K562 (cell line): ENCODE results near the gene SEMA3G. TPM values are rescaled to one million over a fixed set of nuclear protein-coding genes. Genes with fewer than 3 reads are reported as not detected.
A peak's percentile ranks its signal among the peaks of the same experiment; 100 is the strongest.

Experiments used
- ATAC-seq: fragments of 200-7000 bp; cut with Tn5 transposase; 3 replicates; pipeline ENCODE4 v1.9.1; 2020; ENCODE audit warnings: moderate library complexity
- BruUV-seq: library from RNA; stranded (reverse); fragments of 400-500 nt; replicated peaks from 2 replicates; lab custom pipeline; 2021; lab: Mats Ljungman, UMichigan
- CTCF ChIA-PET: fragments of 300-600 bp; formaldehyde crosslinking; extraction: SDS; loops from one replicate; lab custom pipeline; 2021; ENCODE audit warnings: low intra/inter-chr PET ratio; lab: Yijun Ruan, JAX
- POLR2A ChIA-PET: fragments of 300-600, 350-650 bp; sonication (Branson Sonifier 250); formaldehyde crosslinking; extraction: SDS; loops from one replicate; lab custom pipeline; 2021; ENCODE audit warnings: antibody characterized with exemption, inconsistent platforms; lab: Yijun Ruan, JAX
- DNase-seq, 4 experiments: peaks; one replicate each; pipeline versions ENCODE4 v3.0.0 to v3.0.0-alpha.2; 2011 to 2018; ENCODE audit warnings: low spot score in 3 of 4, mixed read lengths in 3 of 4; ENCODE audit errors: extremely low read depth in 1 of 4
- FAIRE-seq: peaks from 2 replicates; lab custom pipeline; 2011; peaks lifted over from hg19 to GRCh38; lab: Jason Lieb, UNC
- H2AFZ ChIP-seq: 2 replicates; pipeline ENCODE4 v1.6.0; 2011; ENCODE audit warnings: low read depth, low read length, control low read depth, inconsistent platforms
- H3K27ac ChIP-seq: fragments of 200-600 bp; 3 replicates; pipeline ENCODE4 v1.8.0; 2011; ENCODE audit warnings: low read depth, mild to moderate bottlenecking, control low read depth, inconsistent platforms, low read length, moderate library complexity, mixed read lengths; ENCODE audit errors: extremely low read depth
- H3K27me3 ChIP-seq, 2 experiments: fragments of 300-600 bp in 1 of 2; 2 replicates in 1 of 2; 3 replicates in 1 of 2; pipeline versions ENCODE4 v1.6.0 to v1.8.0; 2011; ENCODE audit warnings: inconsistent platforms in 2 of 2, low read length in 2 of 2, mild to moderate bottlenecking in 1 of 2, mixed read lengths in 1 of 2, moderate library complexity in 1 of 2; ENCODE audit not compliant: control insufficient read depth in 2 of 2, insufficient read depth in 2 of 2
- H3K36me3 ChIP-seq: fragments of 300-600 bp; 3 replicates; pipeline ENCODE4 v1.8.0; 2011; ENCODE audit warnings: mild to moderate bottlenecking, low read length, inconsistent platforms; ENCODE audit not compliant: control insufficient read depth, insufficient read depth
- H3K4me1 ChIP-seq, 2 experiments: fragments of 200-600 bp in 1 of 2; replicated peaks in 1 of 2; 2 replicates in 1 of 2; 3 replicates in 1 of 2; pipeline versions ENCODE4 v1.5.1 to v1.8.0; 2011; ENCODE audit warnings: inconsistent platforms in 2 of 2, low read length in 2 of 2, mild to moderate bottlenecking in 1 of 2, mixed read lengths in 1 of 2, moderate library complexity in 1 of 2; ENCODE audit not compliant: control insufficient read depth in 2 of 2, insufficient read depth in 2 of 2
- H3K4me2 ChIP-seq: 2 replicates; pipeline ENCODE4 v1.6.1; 2011; ENCODE audit warnings: low read length, control low read depth, inconsistent platforms, mixed read lengths; ENCODE audit not compliant: insufficient read depth
- H3K4me3 ChIP-seq: fragments of 200-600 bp; sonication (generic), shearing (Covaris generic); 2 replicates; pipeline ENCODE4 v1.5.1; 2016; ENCODE audit warnings: control low read depth, inconsistent platforms
- H3K79me2 ChIP-seq: fragments of 200-600 bp; 3 replicates; pipeline ENCODE4 v1.8.0; 2011; ENCODE audit warnings: low read length, inconsistent platforms; ENCODE audit not compliant: control insufficient read depth, insufficient read depth
- H3K9ac ChIP-seq, 2 experiments: 2 replicates each; pipeline versions ENCODE4 v1.6.0 to v1.6.1; 2011; ENCODE audit warnings: low read depth in 2 of 2, low read length in 2 of 2, control low read depth in 1 of 2, inconsistent platforms in 1 of 2, mild to moderate bottlenecking in 1 of 2, mixed read lengths in 1 of 2; ENCODE audit not compliant: insufficient read depth in 1 of 2
- H3K9me1 ChIP-seq: one replicate; pipeline ENCODE4 v1.6.0; 2011; ENCODE audit warnings: inconsistent platforms, mild to moderate bottlenecking, low read length, moderate library complexity; ENCODE audit not compliant: control insufficient read depth, insufficient read depth
- H3K9me3 ChIP-seq: replicated peaks from 2 replicates; pipeline ENCODE4 v1.5.1; 2011; ENCODE audit warnings: low read depth, low read length, inconsistent platforms; ENCODE audit not compliant: control insufficient read depth, insufficient read depth
- H4K20me1 ChIP-seq: replicated peaks from 2 replicates; pipeline ENCODE4 v1.6.1; 2011; ENCODE audit warnings: low read length, inconsistent platforms, mixed read lengths; ENCODE audit not compliant: control insufficient read depth, insufficient read depth
- MTF1 ChIP-seq: fragments of 250-450 bp; sonication (Bioruptor Pico); IDR thresholded peaks from 2 replicates; pipeline ENCODE4 v1.9.0; 2021; ENCODE audit warnings: moderate library complexity, mild to moderate bottlenecking, inconsistent platforms, borderline replicate concordance
- POLR2G ChIP-seq: fragments of 200-400 bp; formaldehyde crosslinking; IDR thresholded peaks from 2 replicates; pipeline ENCODE4 v1.6.1; 2017; ENCODE audit warnings: low read depth, mild to moderate bottlenecking, antibody characterized with exemption, low read length, moderate library complexity
- PTBP1 ChIP-seq: fragments of 200-400 bp; formaldehyde crosslinking; IDR thresholded peaks from 2 replicates; pipeline ENCODE4 v1.6.1; 2017; ENCODE audit warnings: low read depth, low read length
- SMARCE1 ChIP-seq: fragments of 450-650 bp; IDR thresholded peaks from 2 replicates; pipeline ENCODE4 v1.7.1; 2016; ENCODE audit warnings: mild to moderate bottlenecking
- TEAD2 ChIP-seq: fragments of 450-650 bp; IDR thresholded peaks from 2 replicates; pipeline ENCODE4 v1.6.1; 2016; ENCODE audit warnings: missing genetic modification characterization, control low read depth, missing compliant biosample characterization
- ZBTB1 ChIP-seq: sonication (generic); formaldehyde crosslinking; IDR thresholded peaks from 2 replicates; pipeline ENCODE4 v1.8.1; 2023; ENCODE audit warnings: missing genetic modification reagents, low read depth, mild to moderate bottlenecking, borderline replicate concordance
- ZNF583 ChIP-seq: fragments of 250-450 bp; sonication (Bioruptor Pico); IDR thresholded peaks from 2 replicates; pipeline ENCODE4 v1.4.0; 2020
- WGBS: fragments of 100-300 bp; shearing (Covaris generic); methylation state at CpG from one replicate; pipeline ENCODE4 v1.1.6; 2016; ENCODE audit warnings: low coverage, mixed read lengths; ENCODE audit not compliant: insufficient coverage; ENCODE audit errors: missing lambda C conversion rate; 5-methylcytosine and 5-hydroxymethylcytosine counted together
- in situ Hi-C: fragments of 300-500 bp; cut with MboI; formaldehyde crosslinking; loops from 4 replicates; pipeline ENCODE4 v1.15.0; 2018; ENCODE audit warnings: inconsistent platforms, mixed read lengths
- intact Hi-C: fragments of 100-400 bp; cut with micrococcal nuclease; formaldehyde crosslinking; loops from 2 replicates; pipeline ENCODE4 v1.14.2; 2022
- polyA plus RNA-seq, 8 experiments: library from polyadenylated mRNA; depleted of rRNA in 4 of 8; stranded (reverse) in 5 of 8; unstranded in 3 of 8; fragments of >200 nt; fragmentation: Nextera tagmentation in 2 of 8; fragmentation: Illumina TruSeq in 1 of 8; extraction: Ambion mirVana in 2 of 8; extraction: Trizol in 1 of 8; gene quantifications; 2 replicates each; pipeline versions ENCODE4 v1.2.1 to v1.2.3, GENCODE V29; 2011 to 2014; ENCODE audit warnings: inconsistent platforms in 1 of 8, missing spikeins in 1 of 8
- total RNA-seq, 7 experiments: library from RNA; depleted of rRNA in 6 of 7; stranded (reverse); fragments of >200 nt in 6 of 7; fragmentation: Illumina TruSeq in 2 of 7; extraction: Trizol in 2 of 7; gene quantifications; 2 replicates each; pipeline versions ENCODE4 v1.2.1 to v1.2.3, GENCODE V29; 2011 to 2021; ENCODE audit warnings: low replicate concordance in 1 of 7
- TF ChIP-seq, protein P1 (sequence below): fragments of 250-450 bp; sonication (Bioruptor Pico); IDR thresholded peaks from 2 replicates; pipeline ENCODE4 v1.4.0; 2020; ENCODE audit warnings: mild to moderate bottlenecking
- TF ChIP-seq, protein P2 (sequence below): fragments of 250-450 bp; sonication (Bioruptor Pico); IDR thresholded peaks from 2 replicates; pipeline ENCODE4 v1.6.1; 2021; ENCODE audit warnings: mild to moderate bottlenecking
- TF ChIP-seq, protein P3 (sequence below): sonication (generic); formaldehyde crosslinking; IDR thresholded peaks from 2 replicates; pipeline ENCODE4 v1.8.0; 2022; ENCODE audit warnings: missing genetic modification reagents, mild to moderate bottlenecking, borderline replicate concordance

The SEMA3G gene
- total and polyA plus RNA-seq, 9 of the 15 experiments (the other 6 are each of a cell fraction or from before 2014, with no cell fraction given) = 0.04 to 0.07 (median 0.05) TPM; not detected in 6

DNA sequence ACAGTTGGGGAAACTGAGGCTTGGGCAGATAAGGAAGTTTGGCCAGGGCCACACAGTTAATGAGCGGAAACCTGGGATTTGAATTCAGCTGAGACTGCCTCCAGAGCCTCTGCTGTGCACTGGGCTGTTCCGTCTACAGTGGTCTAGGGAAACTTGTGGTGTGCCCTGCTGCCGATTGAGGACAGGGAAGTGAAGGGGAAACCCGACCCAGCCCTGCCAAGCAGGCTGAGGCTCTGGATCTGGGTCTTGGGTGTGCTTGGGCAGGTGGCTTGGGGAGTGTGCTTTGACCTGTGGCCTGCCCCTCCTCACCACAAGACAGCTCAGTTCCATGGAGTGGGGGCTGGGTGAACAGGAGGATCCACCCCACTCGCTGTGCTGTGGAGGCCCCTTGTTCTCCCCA is 28.1 kb upstream of the SEMA3G start:
- Histone ChIP-seq H3K27me3 (no peaks in the 10 kb centered on the region), H3K4me3 (no peak overlapping the region), H3K4me2 (no peak overlapping the region), H3K9me1 (no peaks in the 10 kb centered on the region), H3K9me3 (no peaks in the 10 kb centered on the region), H3K4me1 (peaks cover 0 to 9% of the 10 kb centered on the region in 2 experiments; a peak in 2 of 5 replicates), H3K27ac (no peak overlapping the region), H3K9ac (no peak overlapping the region)
- BruUV-seq = no TSS peak
- DNase-seq (no peak), ATAC-seq (no peak), FAIRE-seq (no peak)
- ChIA-PET POLR2A (interaction anchor here (1.3 kb wide), 1 partner anchor 32 kb away, joined by 4 read pairs; no protein-coding TSS in a partner anchor), CTCF (no interaction called here)
- no peak for TF ChIP-seq SMARCE1
- TF ChIP-seq TEAD2 (tag) = no peak
- TF ChIP-seq POLR2G = 0 out of 2 replicates have a peak, but pooled peaks have one; percentile 15
- TF ChIP-seq MTF1 = no peak
- TF ChIP-seq, all 486 proteins: peak for 1
- Histone ChIP-seq H2AFZ (no peak overlapping the region), H3K79me2 (no peaks in the 10 kb centered on the region), H3K36me3 (peaks cover 66% of the 10 kb centered on the region; the same call in 2 of the 3 replicates), H4K20me1 (no peaks in the 10 kb centered on the region)
- intact Hi-C loops = no loop called here
- in situ Hi-C loops = no loop called here
- 91% methylated on average over 4 of the region's 5 CpGs for WGBS

DNA sequence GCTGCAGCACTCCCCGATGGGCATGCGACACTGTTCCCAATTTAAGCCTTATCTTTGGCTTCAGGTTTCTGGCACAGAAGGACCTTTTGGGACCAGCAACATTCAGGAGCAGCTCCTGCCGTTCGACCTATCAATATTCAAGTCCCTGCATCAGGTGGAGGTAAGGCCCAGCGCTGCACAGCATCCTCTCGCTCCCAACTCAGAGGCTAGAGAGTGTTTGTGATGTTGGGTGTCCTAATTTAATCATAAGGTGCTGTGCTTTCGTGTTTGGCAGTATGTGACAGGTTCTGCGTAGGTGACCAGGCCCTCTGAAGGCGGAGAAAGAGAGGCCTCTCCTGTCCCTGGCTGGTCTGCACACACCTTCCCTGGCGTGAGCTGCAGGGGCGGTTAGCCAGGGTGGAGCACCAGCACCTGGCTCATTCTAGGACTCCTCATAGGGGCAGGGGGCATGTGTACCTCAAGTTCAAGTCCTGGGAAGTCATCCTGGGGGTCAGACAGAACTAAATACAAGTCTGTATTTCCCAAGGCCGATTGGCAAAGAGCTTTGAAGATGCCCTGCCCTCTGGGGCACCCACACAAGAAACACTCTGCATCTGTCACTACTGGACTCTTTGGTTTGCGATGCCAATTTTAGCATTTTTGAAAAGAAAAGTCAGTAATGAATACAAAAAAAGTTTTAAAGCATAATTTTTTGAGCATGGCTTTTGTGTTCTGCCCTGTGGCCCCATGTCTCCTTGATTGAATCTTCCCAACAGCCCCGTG is 27.5 kb upstream of the SEMA3G start:
- POLR2A ChIA-PET = interaction anchor here (1.3 kb wide), 1 partner anchor 32 kb away, joined by 4 read pairs; no protein-coding TSS in a partner anchor
- TF ChIP-seq ZBTB1 (CRISPR knock-in tag) = no peak
- TF ChIP-seq, protein P1, sequence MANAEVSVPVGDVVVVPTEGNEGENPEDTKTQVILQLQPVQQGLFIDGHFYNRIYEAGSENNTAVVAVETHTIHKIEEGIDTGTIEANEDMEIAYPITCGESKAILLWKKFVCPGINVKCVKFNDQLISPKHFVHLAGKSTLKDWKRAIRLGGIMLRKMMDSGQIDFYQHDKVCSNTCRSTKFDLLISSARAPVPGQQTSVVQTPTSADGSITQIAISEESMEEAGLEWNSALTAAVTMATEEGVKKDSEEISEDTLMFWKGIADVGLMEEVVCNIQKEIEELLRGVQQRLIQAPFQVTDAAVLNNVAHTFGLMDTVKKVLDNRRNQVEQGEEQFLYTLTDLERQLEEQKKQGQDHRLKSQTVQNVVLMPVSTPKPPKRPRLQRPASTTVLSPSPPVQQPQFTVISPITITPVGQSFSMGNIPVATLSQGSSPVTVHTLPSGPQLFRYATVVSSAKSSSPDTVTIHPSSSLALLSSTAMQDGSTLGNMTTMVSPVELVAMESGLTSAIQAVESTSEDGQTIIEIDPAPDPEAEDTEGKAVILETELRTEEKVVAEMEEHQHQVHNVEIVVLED = no peak
- TF ChIP-seq, protein P2, sequence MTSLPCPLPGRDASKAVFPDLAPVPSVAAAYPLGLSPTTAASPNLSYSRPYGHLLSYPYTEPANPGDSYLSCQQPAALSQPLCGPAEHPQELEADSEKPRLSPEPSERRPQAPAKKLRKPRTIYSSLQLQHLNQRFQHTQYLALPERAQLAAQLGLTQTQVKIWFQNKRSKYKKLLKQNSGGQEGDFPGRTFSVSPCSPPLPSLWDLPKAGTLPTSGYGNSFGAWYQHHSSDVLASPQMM (CRISPR knock-in tag) = no peak
- TF ChIP-seq, protein P3, sequence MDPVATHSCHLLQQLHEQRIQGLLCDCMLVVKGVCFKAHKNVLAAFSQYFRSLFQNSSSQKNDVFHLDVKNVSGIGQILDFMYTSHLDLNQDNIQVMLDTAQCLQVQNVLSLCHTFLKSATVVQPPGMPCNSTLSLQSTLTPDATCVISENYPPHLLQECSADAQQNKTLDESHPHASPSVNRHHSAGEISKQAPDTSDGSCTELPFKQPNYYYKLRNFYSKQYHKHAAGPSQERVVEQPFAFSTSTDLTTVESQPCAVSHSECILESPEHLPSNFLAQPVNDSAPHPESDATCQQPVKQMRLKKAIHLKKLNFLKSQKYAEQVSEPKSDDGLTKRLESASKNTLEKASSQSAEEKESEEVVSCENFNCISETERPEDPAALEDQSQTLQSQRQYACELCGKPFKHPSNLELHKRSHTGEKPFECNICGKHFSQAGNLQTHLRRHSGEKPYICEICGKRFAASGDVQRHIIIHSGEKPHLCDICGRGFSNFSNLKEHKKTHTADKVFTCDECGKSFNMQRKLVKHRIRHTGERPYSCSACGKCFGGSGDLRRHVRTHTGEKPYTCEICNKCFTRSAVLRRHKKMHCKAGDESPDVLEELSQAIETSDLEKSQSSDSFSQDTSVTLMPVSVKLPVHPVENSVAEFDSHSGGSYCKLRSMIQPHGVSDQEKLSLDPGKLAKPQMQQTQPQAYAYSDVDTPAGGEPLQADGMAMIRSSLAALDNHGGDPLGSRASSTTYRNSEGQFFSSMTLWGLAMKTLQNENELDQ (CRISPR knock-in tag) = no peak
- no peak for TF ChIP-seq ZNF583 (CRISPR knock-in tag)
- TF ChIP-seq PTBP1 = no peak

More for the DNA sequence above, 27.5 kb upstream of the SEMA3G start:
- no TSS peak for BruUV-seq
- intact Hi-C loops (no loop called here), in situ Hi-C loops (no loop called here)
- Histone ChIP-seq H4K20me1 (no peaks in the 10 kb centered on the region), H3K4me3 (no peak overlapping the region), H3K27me3 (no peaks in the 10 kb centered on the region), H3K79me2 (no peaks in the 10 kb centered on the region), H2AFZ (no peak overlapping the region), H3K4me1 (peaks cover 0 to 9% of the 10 kb centered on the region in 2 experiments; a peak in 2 of 5 replicates), H3K4me2 (no peak overlapping the region), H3K27ac (no peak overlapping the region), H3K36me3 (peaks cover 62% of the 10 kb centered on the region; the same call in 2 of the 3 replicates), H3K9me1 (no peaks in the 10 kb centered on the region), H3K9ac (no peak overlapping the region), H3K9me3 (no peaks in the 10 kb centered on the region)
- CTCF ChIA-PET = no interaction called here
- WGBS = 80% methylated on average over 11 of the region's 14 CpGs
- ATAC-seq (no peak), FAIRE-seq (no peak), DNase-seq (no peak)
